Measurements from ENCODE around the gene PRSS56.
A peak's percentile ranks its signal among the peaks of the same experiment; 100 is the strongest.

PRSS56 gene

GRCh38 chr2:232502911-232503808, 17.0 kb upstream of the PRSS56 start:
- peak; percentile 78 for DNase-seq

GRCh38 chr2:232503809-232504323, 16.3 kb upstream of the PRSS56 start:
- no peak for DNase-seq

GRCh38 chr2:232504438-232504837, 15.8 kb upstream of the PRSS56 start:
- no peak for DNase-seq

GRCh38 chr2:232505856-232506255, 14.3 kb upstream of the PRSS56 start:
- no peak for DNase-seq

GRCh38 chr2:232506709-232507108, 13.5 kb upstream of the PRSS56 start:
- no peak for DNase-seq

- DNase-seq = no peak
Observed at GRCh38 chr2:232508251-232508650, 11.9 kb upstream of the PRSS56 start.

- DNase-seq = no peak
Observed at GRCh38 chr2:232511336-232511890, 8.8 kb upstream of the PRSS56 start.

GRCh38 chr2:232512602-232513001, 7.6 kb upstream of the PRSS56 start:
- no peak for DNase-seq

- no peak for DNase-seq
Observed at GRCh38 chr2:232513353-232513752, 6.8 kb upstream of the PRSS56 start.

GRCh38 chr2:232515639-232516038, 4.5 kb upstream of the PRSS56 start:
- DNase-seq = no peak

GRCh38 chr2:232516551-232516950, 3.6 kb upstream of the PRSS56 start:
- no peak for DNase-seq

- DNase-seq = no peak
Observed at GRCh38 chr2:232518844-232519243, 1.3 kb upstream of the PRSS56 start.

- no peak for DNase-seq
Observed at GRCh38 chr2:232520489-232520888, 301 bp downstream of the PRSS56 start.

GRCh38 chr2:232521098-232521497, 910 bp downstream of the PRSS56 start:
- no peak for DNase-seq

- peak; percentile 88 for DNase-seq
Observed at GRCh38 chr2:232521959-232522622, 1.9 kb downstream of the PRSS56 start.

GRCh38 chr2:232522623-232523401, 2.6 kb downstream of the PRSS56 start:
- DNase-seq = no peak

GRCh38 chr2:232523402-232523681, 3.2 kb downstream of the PRSS56 start:
- DNase-seq = no peak

GRCh38 chr2:232523682-232524597, 3.8 kb downstream of the PRSS56 start:
- DNase-seq = peak; percentile 69

GRCh38 chr2:232524771-232525170, 4.6 kb downstream of the PRSS56 start:
- no peak for DNase-seq

GRCh38 chr2:232525199-232525598, 5.0 kb downstream of the PRSS56 start:
- DNase-seq = no peak

- no peak for DNase-seq
Observed at GRCh38 chr2:232525791-232526371, 5.7 kb downstream of the PRSS56 start, which contains the start of gene CHRND. Gene CHRND (plus strand): TSS chr2:232526160. CDS start chr2:232526216, 56 bp downstream.
